Right lung (tissue), 10 donors: ENCODE measurements around the gene ZNF674. TPM values are rescaled to one million over a fixed set of nuclear protein-coding genes. Genes with fewer than 3 reads are reported as not detected.
A peak's percentile ranks its signal among the peaks of the same experiment; 100 is the strongest.

ENCODE experiments used
- DNase-seq, 2 donors: peaks; one replicate each; pipeline ENCODE4 v3.0.0-alpha.2; 2013
- long read RNA-seq, 8 donors: transcript quantifications; one replicate each; lab custom pipeline, GENCODE V29; 2026
- polyA plus RNA-seq, 5 donors: library from polyadenylated mRNA; unstranded; fragments of 120-200 nt; gene quantifications; one replicate each; pipeline versions ENCODE4 v1.2.1 to v1.2.3, GENCODE V29; 2013; ENCODE audit warnings: inconsistent platforms in 1 of 5, low replicate concordance in 1 of 5; ENCODE audit not compliant: insufficient read length in 5 of 5, insufficient read depth in 1 of 5

Gene ZNF674
- polyA plus RNA-seq = 10 to 100 TPM in 1 of 5 donors, 1 to 10 TPM in 4; 5.2 to 10.5 (median 7.5) TPM
- long read RNA-seq, donor 1, partial matches to known transcripts = 36 of 43 reads
- long read RNA-seq, donor 1, other reads (novel, unspliced or antisense) = 6 of 43 reads
- long read RNA-seq, donor 2 = 0 reads
- long read RNA-seq, donor 3, partial matches to known transcripts = 16 of 16 reads
- long read RNA-seq, donor 3, other reads (novel, unspliced or antisense) = 0 of 16 reads
- long read RNA-seq, donor 4, partial matches to known transcripts = 7 of 7 reads
- long read RNA-seq, donor 4, other reads (novel, unspliced or antisense) = 0 of 7 reads
- long read RNA-seq, donor 5, partial matches to known transcripts = 0 of 1 reads
- long read RNA-seq, donor 5, other reads (novel, unspliced or antisense) = 0 of 1 reads
- long read RNA-seq, donor 6, partial matches to known transcripts = 0 of 8 reads
- long read RNA-seq, donor 6, other reads (novel, unspliced or antisense) = 8 of 8 reads
- long read RNA-seq, donor 7, partial matches to known transcripts = 0 of 13 reads
- long read RNA-seq, donor 7, other reads (novel, unspliced or antisense) = 12 of 13 reads
- long read RNA-seq, donor 8, partial matches to known transcripts = 8 of 8 reads
- long read RNA-seq, donor 8, other reads (novel, unspliced or antisense) = 0 of 8 reads

DNA sequence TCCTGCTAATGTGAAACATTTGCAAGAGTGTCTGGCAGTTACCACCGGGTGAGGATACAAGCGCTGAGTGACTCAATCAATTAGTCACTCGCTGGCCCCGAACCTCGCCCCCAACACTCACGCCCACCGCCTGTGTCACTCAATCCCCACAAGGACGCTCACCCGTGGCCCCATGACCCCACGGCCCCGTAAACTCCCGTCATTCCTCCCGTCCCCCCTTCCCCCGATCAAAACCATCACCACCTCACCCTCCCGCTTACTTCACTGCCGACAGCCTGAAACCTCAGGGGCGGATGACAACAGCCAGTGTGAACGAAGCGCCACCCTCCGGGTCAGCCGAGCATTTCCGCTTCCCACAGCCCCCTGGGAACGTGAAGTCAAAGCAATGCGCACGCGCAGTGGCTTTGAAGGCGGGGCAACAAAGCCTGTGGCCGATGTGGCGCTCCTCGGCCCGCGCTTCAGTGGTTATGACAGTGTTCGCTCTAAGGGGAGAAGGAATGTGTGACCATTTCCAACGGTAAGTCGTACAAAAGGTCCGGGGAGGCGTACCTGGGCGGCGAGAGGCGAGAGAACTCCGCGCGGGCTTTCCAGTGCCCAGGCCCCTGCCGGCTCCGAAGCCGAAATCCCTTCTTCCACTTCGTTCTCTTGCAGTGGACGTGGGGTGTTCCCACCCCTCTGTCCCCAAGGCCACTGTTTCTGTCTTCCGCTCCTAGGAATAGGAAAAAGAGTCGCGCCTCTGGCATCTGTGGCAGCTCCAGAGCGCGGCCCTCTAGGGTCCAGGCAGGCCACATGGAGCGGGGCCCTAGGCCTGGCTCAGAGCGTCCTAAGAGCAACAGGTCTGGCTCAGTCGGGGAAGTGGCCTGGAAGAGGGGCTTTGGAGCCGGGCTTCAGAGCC is at the start of gene ZNF674:
Gene ZNF674 (minus strand): TSS at position 311 of the 895 bp plus-strand sequence. CDS start 3,334 bp downstream, outside the sequence.
- DNase-seq = peak; percentile 87 to 91

GRCh38 chrX:46589977-46590723 is 44.9 kb upstream of the ZNF674 start:
- no peak for DNase-seq

DNA sequence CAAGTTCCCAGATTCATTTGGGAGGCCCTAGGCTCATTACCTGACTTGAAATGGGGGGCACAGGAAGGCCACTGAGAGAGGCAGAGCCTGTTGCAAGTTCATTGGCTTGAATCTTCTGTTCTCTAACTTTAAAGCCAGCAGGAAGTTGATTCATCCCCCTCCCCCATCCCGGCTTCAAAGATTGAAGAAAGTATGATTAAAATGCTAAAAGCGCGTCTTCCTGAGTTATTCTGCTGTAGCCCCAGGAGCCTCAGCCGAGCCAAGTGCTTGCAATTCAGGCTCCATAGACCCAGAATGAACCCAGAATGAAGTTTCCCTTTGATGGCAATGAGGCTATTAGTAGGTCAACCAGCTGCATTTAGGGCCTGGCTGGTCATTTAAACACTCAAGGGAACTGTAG is 43.0 kb upstream of the ZNF674 start:
- DNase-seq = no peak

- DNase-seq = peak in 1 of 2 donors; percentile 38
Observed at GRCh38 chrX:46587753-46588171, 42.5 kb upstream of the ZNF674 start.

- no peak for DNase-seq
Observed at GRCh38 chrX:46587158-46587557, 41.9 kb upstream of the ZNF674 start.

- peak in 1 of 2 donors; percentile 32 for DNase-seq
Observed at GRCh38 chrX:46584736-46585135, 39.5 kb upstream of the ZNF674 start.

DNA sequence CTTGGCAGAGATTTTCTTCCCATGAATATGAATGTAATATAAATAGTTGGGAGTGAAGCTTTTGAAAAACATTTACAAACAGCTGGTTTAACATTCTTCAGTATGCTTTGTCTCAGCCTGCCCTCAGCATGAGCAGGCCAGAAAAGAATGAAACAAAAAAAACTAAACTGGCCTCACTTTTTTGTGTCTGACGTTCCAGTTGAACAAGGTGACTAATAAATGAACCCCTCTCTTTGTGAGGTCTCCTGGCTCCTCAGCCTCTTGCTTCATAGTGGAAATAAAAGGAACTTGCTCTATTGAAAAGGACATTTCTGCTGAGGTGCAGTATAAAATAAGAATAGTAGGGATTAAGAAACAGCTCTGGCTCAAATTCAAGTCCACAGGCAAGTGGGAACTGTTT is 37.7 kb upstream of the ZNF674 start:
- no peak for DNase-seq

GRCh38 chrX:46582325-46582724 is 37.1 kb upstream of the ZNF674 start:
- DNase-seq = no peak

GRCh38 chrX:46580613-46581012 is 35.4 kb upstream of the ZNF674 start:
- no peak for DNase-seq

GRCh38 chrX:46579250-46579649 is 34.0 kb upstream of the ZNF674 start:
- no peak for DNase-seq

DNA sequence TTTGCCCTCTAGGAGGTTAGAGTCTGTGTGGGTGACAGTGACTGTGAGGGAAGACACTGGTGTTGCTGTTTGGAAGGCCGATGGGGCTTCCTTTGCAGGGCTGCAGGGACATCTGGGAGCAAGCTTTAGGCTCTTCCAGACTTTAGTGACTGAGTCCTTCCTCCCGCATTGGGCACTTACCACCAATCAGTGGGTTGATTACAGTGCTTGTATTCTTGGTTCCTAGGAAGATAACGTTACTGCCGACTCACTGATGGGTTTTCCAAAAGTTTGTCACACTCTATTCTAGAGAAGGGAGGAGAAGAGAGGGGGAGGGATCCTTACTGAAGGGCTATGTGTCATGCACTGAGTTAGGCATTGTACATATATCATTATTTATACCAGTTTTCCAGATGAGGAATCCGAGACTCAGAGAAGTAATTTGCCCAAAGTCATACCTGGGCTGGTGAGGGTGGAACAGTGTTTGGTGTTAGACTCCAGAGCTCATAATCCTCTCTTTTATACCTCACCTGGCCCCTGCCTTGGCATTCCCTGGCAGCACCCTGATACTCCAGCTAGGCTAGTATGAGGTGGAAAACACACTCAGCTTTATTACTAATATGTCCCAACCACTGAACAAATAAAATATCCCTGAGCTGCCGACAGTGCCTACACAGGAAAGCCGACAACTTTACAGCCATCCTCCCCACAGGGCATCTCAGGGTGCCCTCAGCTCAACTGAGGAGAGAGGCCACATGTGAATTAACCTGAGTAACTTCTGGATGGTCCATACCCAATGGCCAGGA is 32.2 kb upstream of the ZNF674 start:
- DNase-seq = no peak

- no peak for DNase-seq
Observed at GRCh38 chrX:46576458-46576857, 31.2 kb upstream of the ZNF674 start.

GRCh38 chrX:46575991-46576392 is 30.8 kb upstream of the ZNF674 start:
- no peak for DNase-seq

GRCh38 chrX:46575586-46575985 is 30.4 kb upstream of the ZNF674 start:
- DNase-seq = no peak

DNA sequence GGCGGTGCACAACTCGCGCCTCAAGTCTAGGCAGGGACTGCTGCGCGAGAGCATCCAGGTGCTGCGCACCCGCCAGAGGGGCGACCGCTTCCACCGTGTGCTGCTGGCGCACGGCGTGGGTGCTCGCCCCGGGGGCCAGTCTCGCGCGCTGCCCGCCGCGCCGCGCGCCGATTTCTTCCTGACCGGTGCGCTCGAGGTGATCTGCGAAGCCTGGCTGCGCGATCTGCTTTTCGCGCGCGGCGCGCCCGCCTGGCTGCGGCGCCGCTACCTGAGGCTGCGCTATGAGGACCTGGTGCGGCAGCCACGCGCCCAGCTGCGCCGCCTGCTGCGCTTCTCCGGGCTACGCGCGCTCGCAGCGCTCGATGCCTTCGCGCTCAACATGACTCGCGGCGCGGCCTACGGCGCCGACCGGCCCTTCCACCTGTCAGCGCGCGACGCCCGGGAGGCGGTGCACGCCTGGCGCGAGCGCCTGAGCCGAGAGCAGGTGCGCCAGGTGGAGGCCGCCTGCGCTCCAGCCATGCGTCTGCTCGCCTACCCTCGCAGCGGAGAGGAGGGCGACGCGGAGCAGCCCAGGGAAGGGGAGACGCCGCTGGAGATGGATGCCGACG is 29.7 kb upstream of the ZNF674 start:
- no peak for DNase-seq

DNA sequence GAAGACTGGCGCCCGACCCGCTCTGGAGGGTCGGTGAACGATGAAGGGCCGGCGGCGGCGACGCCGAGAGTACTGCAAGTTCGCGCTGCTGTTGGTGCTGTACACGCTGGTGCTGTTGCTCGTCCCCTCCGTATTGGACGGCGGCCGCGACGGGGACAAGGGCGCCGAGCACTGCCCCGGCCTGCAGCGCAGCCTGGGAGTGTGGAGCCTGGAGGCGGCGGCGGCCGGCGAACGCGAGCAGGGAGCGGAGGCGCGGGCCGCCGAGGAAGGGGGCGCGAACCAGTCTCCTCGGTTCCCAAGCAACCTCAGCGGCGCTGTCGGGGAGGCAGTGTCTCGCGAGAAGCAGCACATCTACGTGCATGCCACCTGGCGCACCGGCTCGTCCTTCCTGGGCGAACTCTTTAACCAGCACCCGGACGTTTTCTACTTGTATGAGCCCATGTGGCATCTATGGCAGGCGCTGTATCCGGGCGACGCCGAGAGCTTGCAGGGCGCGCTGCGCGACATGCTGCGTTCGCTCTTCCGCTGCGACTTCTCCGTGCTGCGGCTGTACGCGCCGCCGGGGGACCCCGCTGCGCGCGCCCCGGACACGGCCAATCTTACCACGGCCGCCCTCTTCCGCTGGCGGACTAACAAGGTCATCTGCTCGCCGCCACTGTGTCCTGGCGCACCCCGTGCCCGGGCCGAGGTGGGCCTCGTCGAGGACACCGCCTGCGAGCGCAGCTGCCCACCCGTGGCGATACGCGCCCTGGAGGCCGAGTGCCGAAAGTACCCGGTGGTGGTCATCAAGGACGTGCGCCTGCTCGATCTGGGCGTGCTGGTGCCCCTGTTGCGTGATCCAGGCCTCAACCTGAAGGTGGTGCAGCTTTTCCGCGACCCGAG is 28.9 kb upstream of the ZNF674 start:
- no peak for DNase-seq

GRCh38 chrX:46573331-46573891 is 28.2 kb upstream of the ZNF674 start, which contains the start of gene CHST7:
TSS of gene CHST7 (plus strand) at chrX:46573765. CDS start at chrX:46573932, 167 bp downstream.
- no peak for DNase-seq

- no peak for DNase-seq
Observed at GRCh38 chrX:46572340-46572936, 27.2 kb upstream of the ZNF674 start.
